ENCODE measurements around the gene CHCHD3. TPM values are rescaled to one million over a fixed set of nuclear protein-coding genes. Genes with fewer than 3 reads are reported as not detected.

Gene CHCHD3
- total and polyA plus RNA-seq, 2 experiments from 2014 or later: 65.3 to 68.5 TPM

GRCh38 chr7:132837529-132837928 is 244.4 kb downstream of the CHCHD3 start:
- no peaks in the 10 kb centered on the region for H3K9me3 ChIP-seq (ENCODE audit: low read depth)
- WGBS (ENCODE audit: low lambda C conversion rate, missing lambda C conversion rate): 86% methylated on average over 3 of the region's 3 CpGs
- DNase-seq (ENCODE audit: low spot score): no peak

GRCh38 chr7:132836746-132837145 is 245.1 kb downstream of the CHCHD3 start:
- H2AFZ ChIP-seq: no peak overlapping the region
- TF ChIP-seq EZH2 (IDR thresholded peaks at IDR 0.05; ENCODE audit: borderline replicate concordance): no peak
- TF ChIP-seq EZH2phosphoT487 (IDR thresholded peaks at IDR 0.05; ENCODE audit: low read depth, severe bottlenecking, unreplicated experiment): no peak
- no peak for TF ChIP-seq CTCF (IDR thresholded peaks at IDR 0.05; ENCODE audit: poor library complexity)
- no peak for DNase-seq (ENCODE audit: low spot score)
- no peak overlapping the region for H3K4me3 ChIP-seq
- H3K4me1 ChIP-seq (ENCODE audit: insufficient read depth): no peaks in the 10 kb centered on the region
- H4K20me1 ChIP-seq (ENCODE audit: insufficient read depth, poor library complexity, severe bottlenecking): no peaks in the 10 kb centered on the region
- H3K27ac ChIP-seq: no peak overlapping the region
- no peaks in the 10 kb centered on the region for H3K9me3 ChIP-seq (ENCODE audit: low read depth)
- H3K27me3 ChIP-seq: no peaks in the 10 kb centered on the region
- whole genome bisulfite sequencing (ENCODE audit: low lambda C conversion rate, missing lambda C conversion rate): 93% methylated on average over 1 of the region's 1 CpG
- no peaks in the 10 kb centered on the region for H3K36me3 ChIP-seq (replicated peaks; ENCODE audit: insufficient read depth, low read depth)
- no peaks in the 10 kb centered on the region for H3K9me2 ChIP-seq (replicated peaks; ENCODE audit: insufficient read depth)
- no peaks in the 10 kb centered on the region for H3K79me2 ChIP-seq
- no peak overlapping the region for H3K4me2 ChIP-seq

More at GRCh38 chr7:132837529-132837928, 244.4 kb downstream of the CHCHD3 start:
- Histone ChIP-seq H3K27me3 (no peaks in the 10 kb centered on the region), H3K4me1 (ENCODE audit: insufficient read depth) (no peaks in the 10 kb centered on the region), H3K79me2 (no peaks in the 10 kb centered on the region), H4K20me1 (ENCODE audit: insufficient read depth, poor library complexity, severe bottlenecking) (no peaks in the 10 kb centered on the region), H2AFZ (no peak overlapping the region), H3K9me2 (replicated peaks; ENCODE audit: insufficient read depth) (no peaks in the 10 kb centered on the region), H3K36me3 (replicated peaks; ENCODE audit: insufficient read depth, low read depth) (no peaks in the 10 kb centered on the region), H3K27ac (no peak overlapping the region), H3K4me3 (no peak overlapping the region), H3K4me2 (no peak overlapping the region)
- no peak for TF ChIP-seq EZH2phosphoT487 (IDR thresholded peaks at IDR 0.05; ENCODE audit: low read depth, severe bottlenecking, unreplicated experiment)
- no peak for TF ChIP-seq EZH2 (IDR thresholded peaks at IDR 0.05; ENCODE audit: borderline replicate concordance)
- TF ChIP-seq CTCF (IDR thresholded peaks at IDR 0.05; ENCODE audit: poor library complexity): no peak

GRCh38 chr7:132830941-132831340 is 250.9 kb downstream of the CHCHD3 start:
- WGBS (ENCODE audit: low lambda C conversion rate, missing lambda C conversion rate): 77% methylated on average over 2 of the region's 2 CpGs
- Histone ChIP-seq H4K20me1 (ENCODE audit: insufficient read depth, poor library complexity, severe bottlenecking) (no peaks in the 10 kb centered on the region), H3K79me2 (no peaks in the 10 kb centered on the region), H3K4me3 (no peak overlapping the region), H3K27me3 (no peaks in the 10 kb centered on the region), H3K27ac (no peak overlapping the region), H2AFZ (no peak overlapping the region), H3K4me1 (ENCODE audit: insufficient read depth) (no peaks in the 10 kb centered on the region), H3K9me2 (replicated peaks; ENCODE audit: insufficient read depth) (no peaks in the 10 kb centered on the region), H3K36me3 (replicated peaks; ENCODE audit: insufficient read depth, low read depth) (no peaks in the 10 kb centered on the region), H3K9me3 (ENCODE audit: low read depth) (no peaks in the 10 kb centered on the region), H3K4me2 (no peak overlapping the region)
- TF ChIP-seq EZH2 (IDR thresholded peaks at IDR 0.05; ENCODE audit: borderline replicate concordance) (no peak), CTCF (IDR thresholded peaks at IDR 0.05; ENCODE audit: poor library complexity) (no peak), EZH2phosphoT487 (IDR thresholded peaks at IDR 0.05; ENCODE audit: low read depth, severe bottlenecking, unreplicated experiment) (no peak)
- DNase-seq (ENCODE audit: low spot score): no peak

DNA sequence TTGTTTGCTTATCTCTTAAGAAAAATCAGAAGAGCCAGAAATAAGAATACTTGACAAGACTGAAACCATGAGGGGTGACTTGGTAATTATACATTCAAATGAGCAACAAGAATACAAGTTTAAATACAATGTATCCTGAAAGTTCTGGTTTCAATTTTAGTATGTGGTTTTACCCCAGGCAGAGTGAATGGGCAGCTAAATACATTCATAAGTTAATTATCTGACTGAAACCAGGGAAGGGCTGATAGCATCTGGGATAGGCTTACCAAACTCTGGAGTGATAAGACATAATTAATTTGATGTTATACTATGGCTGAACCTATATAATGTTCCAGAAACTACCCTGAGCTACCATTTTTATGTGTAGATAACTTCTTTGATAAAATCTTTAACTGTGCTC is 253.4 kb downstream of the CHCHD3 start:
- no peak for TF ChIP-seq CTCF (IDR thresholded peaks at IDR 0.05; ENCODE audit: poor library complexity)
- TF ChIP-seq EZH2phosphoT487 (IDR thresholded peaks at IDR 0.05; ENCODE audit: low read depth, severe bottlenecking, unreplicated experiment): no peak
- no peak for TF ChIP-seq EZH2 (IDR thresholded peaks at IDR 0.05; ENCODE audit: borderline replicate concordance)
- H3K79me2 ChIP-seq: no peaks in the 10 kb centered on the region
- H3K9me3 ChIP-seq (ENCODE audit: low read depth): no peaks in the 10 kb centered on the region
- no peak for DNase-seq (ENCODE audit: low spot score)
- no peak overlapping the region for H3K27ac ChIP-seq
- no peaks in the 10 kb centered on the region for H3K9me2 ChIP-seq (replicated peaks; ENCODE audit: insufficient read depth)
- H3K27me3 ChIP-seq: no peaks in the 10 kb centered on the region
- H3K4me3 ChIP-seq: no peak overlapping the region
- no peaks in the 10 kb centered on the region for H4K20me1 ChIP-seq (ENCODE audit: insufficient read depth, poor library complexity, severe bottlenecking)
- H3K4me1 ChIP-seq (ENCODE audit: insufficient read depth): no peaks in the 10 kb centered on the region
- H3K36me3 ChIP-seq (replicated peaks; ENCODE audit: insufficient read depth, low read depth): no peaks in the 10 kb centered on the region
- no peak overlapping the region for H2AFZ ChIP-seq
- H3K4me2 ChIP-seq: no peak overlapping the region

Data from hepatocyte (in vitro differentiated cells).